ENCODE measurements around the gene STAC3.

Gene STAC3

GRCh38 chr12:57244312-57244696 is 6.7 kb downstream of the STAC3 start:
- Histone ChIP-seq H2BK15ac (ENCODE audit: low read depth, poor library complexity, severe bottlenecking) (no peak overlapping the region), H3K9ac (ENCODE audit: low read length) (no peak overlapping the region), H3K4me2 (ENCODE audit: low read length, poor library complexity, severe bottlenecking) (no peak overlapping the region), H2AK5ac (ENCODE audit: low read length, severe bottlenecking) (no peak overlapping the region), H3K79me1 (replicated peaks; ENCODE audit: low read length, poor library complexity, severe bottlenecking) (no peaks in the 10 kb centered on the region), H3K4ac (ENCODE audit: low read depth in 1 of 2, low read length in 2 of 2) (no peak overlapping the region), H4K91ac (ENCODE audit: low read length) (no peak overlapping the region), H3K27me3 (ENCODE audit: control insufficient read depth in 1 of 2, insufficient read depth in 1 of 2, low read length in 2 of 2) (peaks cover 37 to 53% of the 10 kb centered on the region in 2 experiments), H3K36me3 (ENCODE audit: control insufficient read depth in 1 of 2, insufficient read depth in 2 of 2, low read depth in 1 of 2, low read length in 2 of 2) (no peaks in the 10 kb centered on the region), H2BK12ac (ENCODE audit: low read length in 2 of 2) (no peak overlapping the region), H3K4me1 (ENCODE audit: control insufficient read depth, insufficient read depth, low read depth, low read length) (peaks cover 32% of the 10 kb centered on the region), H3K4me3 (ENCODE audit: insufficient read depth in 1 of 2, low read depth in 1 of 2, low read length in 2 of 2) (no peak overlapping the region), H2BK120ac (ENCODE audit: low read depth, low read length) (no peak overlapping the region), H3K14ac (ENCODE audit: low read length in 2 of 2) (no peak overlapping the region), H3K18ac (ENCODE audit: low read depth in 1 of 2, low read length in 2 of 2) (no peak overlapping the region), H3K27ac (ENCODE audit: low read length, poor library complexity, severe bottlenecking) (no peak overlapping the region), H2BK5ac (ENCODE audit: low read depth, low read length, poor library complexity, severe bottlenecking) (no peak overlapping the region), H3K9me3 (ENCODE audit: control insufficient read depth, low read length) (no peaks in the 10 kb centered on the region), H2AFZ (ENCODE audit: low read depth, low read length) (no peak overlapping the region), H3K23ac (ENCODE audit: low read length in 2 of 2) (no peak overlapping the region), H4K8ac (ENCODE audit: low read length) (no peak overlapping the region)
- no peak for DNase-seq
- WGBS, result 100% methylated on average over 2 of the region's 6 CpGs

GRCh38 chr12:57243521-57244311 is 7.3 kb downstream of the STAC3 start:
- H3K27ac ChIP-seq (ENCODE audit: low read length, poor library complexity, severe bottlenecking), result no peak overlapping the region
- no peak overlapping the region for H3K18ac ChIP-seq (ENCODE audit: low read depth in 1 of 2, low read length in 2 of 2)
- no peak overlapping the region for H3K14ac ChIP-seq (ENCODE audit: low read length in 2 of 2)
- no peaks in the 10 kb centered on the region for H3K79me1 ChIP-seq (replicated peaks; ENCODE audit: low read length, poor library complexity, severe bottlenecking)
- H2BK15ac ChIP-seq (ENCODE audit: low read depth, poor library complexity, severe bottlenecking), result peak overlapping the region; percentile 15
- H2AK5ac ChIP-seq (ENCODE audit: low read length, severe bottlenecking), result no peak overlapping the region
- peak overlapping the region; percentile 22 to 63 for H3K4me3 ChIP-seq (ENCODE audit: insufficient read depth in 1 of 2, low read depth in 1 of 2, low read length in 2 of 2)
- peak overlapping the region; percentile 43 for H3K9ac ChIP-seq (ENCODE audit: low read length)
- H4K91ac ChIP-seq (ENCODE audit: low read length), result no peak overlapping the region
- H2BK120ac ChIP-seq (ENCODE audit: low read depth, low read length), result no peak overlapping the region
- peak; percentile 68 for DNase-seq
- no peak overlapping the region for H2BK5ac ChIP-seq (ENCODE audit: low read depth, low read length, poor library complexity, severe bottlenecking)
- H3K9me3 ChIP-seq (ENCODE audit: control insufficient read depth, low read length), result no peaks in the 10 kb centered on the region
- peak overlapping the region; percentile 67 for H3K4me2 ChIP-seq (ENCODE audit: low read length, poor library complexity, severe bottlenecking)
- no peak overlapping the region for H3K23ac ChIP-seq (ENCODE audit: low read length in 2 of 2)
- peaks cover 36% of the 10 kb centered on the region for H3K4me1 ChIP-seq (ENCODE audit: control insufficient read depth, insufficient read depth, low read depth, low read length)
- H2BK12ac ChIP-seq (ENCODE audit: low read length in 2 of 2), result no peak overlapping the region
- no peak overlapping the region for H4K8ac ChIP-seq (ENCODE audit: low read length)
- peaks cover 37 to 56% of the 10 kb centered on the region in 2 experiments for H3K27me3 ChIP-seq (ENCODE audit: control insufficient read depth in 1 of 2, insufficient read depth in 1 of 2, low read length in 2 of 2)
- H3K36me3 ChIP-seq (ENCODE audit: control insufficient read depth in 1 of 2, insufficient read depth in 2 of 2, low read depth in 1 of 2, low read length in 2 of 2), result no peaks in the 10 kb centered on the region
- 14% methylated on average over 34 of the region's 41 CpGs for WGBS
- H2AFZ ChIP-seq (ENCODE audit: low read depth, low read length), result no peak overlapping the region
- no peak overlapping the region for H3K4ac ChIP-seq (ENCODE audit: low read depth in 1 of 2, low read length in 2 of 2)

- H3K27me3 ChIP-seq (ENCODE audit: control insufficient read depth in 1 of 2, insufficient read depth in 1 of 2, low read length in 2 of 2), result peaks cover 37 to 65% of the 10 kb centered on the region in 2 experiments
- no peak overlapping the region for H2BK12ac ChIP-seq (ENCODE audit: low read length in 2 of 2)
- no peaks in the 10 kb centered on the region for H3K36me3 ChIP-seq (ENCODE audit: control insufficient read depth in 1 of 2, insufficient read depth in 2 of 2, low read depth in 1 of 2, low read length in 2 of 2)
- H3K23ac ChIP-seq (ENCODE audit: low read length in 2 of 2), result peak overlapping the region in 1 of 2 experiments; percentile 86
- H3K27ac ChIP-seq (ENCODE audit: low read length, poor library complexity, severe bottlenecking), result no peak overlapping the region
- H3K14ac ChIP-seq (ENCODE audit: low read length in 2 of 2), result no peak overlapping the region
- 2% methylated on average over 41 of the region's 45 CpGs for WGBS
- H3K9ac ChIP-seq (ENCODE audit: low read length), result peak overlapping the region; percentile 57
- no peak overlapping the region for H2BK5ac ChIP-seq (ENCODE audit: low read depth, low read length, poor library complexity, severe bottlenecking)
- H3K4me1 ChIP-seq (ENCODE audit: control insufficient read depth, insufficient read depth, low read depth, low read length), result peaks cover 44% of the 10 kb centered on the region
- H3K4me3 ChIP-seq (ENCODE audit: insufficient read depth in 1 of 2, low read depth in 1 of 2, low read length in 2 of 2), result peak overlapping the region; percentile 19 to 59
- no peaks in the 10 kb centered on the region for H3K79me1 ChIP-seq (replicated peaks; ENCODE audit: low read length, poor library complexity, severe bottlenecking)
- H3K18ac ChIP-seq (ENCODE audit: low read depth in 1 of 2, low read length in 2 of 2), result no peak overlapping the region
- no peak overlapping the region for H4K8ac ChIP-seq (ENCODE audit: low read length)
- no peak overlapping the region for H3K4ac ChIP-seq (ENCODE audit: low read depth in 1 of 2, low read length in 2 of 2)
- peak; percentile 63 for DNase-seq
- H2BK120ac ChIP-seq (ENCODE audit: low read depth, low read length), result no peak overlapping the region
- no peak overlapping the region for H2BK15ac ChIP-seq (ENCODE audit: low read depth, poor library complexity, severe bottlenecking)
- no peak overlapping the region for H2AFZ ChIP-seq (ENCODE audit: low read depth, low read length)
- no peak overlapping the region for H2AK5ac ChIP-seq (ENCODE audit: low read length, severe bottlenecking)
- no peaks in the 10 kb centered on the region for H3K9me3 ChIP-seq (ENCODE audit: control insufficient read depth, low read length)
- H4K91ac ChIP-seq (ENCODE audit: low read length), result no peak overlapping the region
- peak overlapping the region; percentile 69 for H3K4me2 ChIP-seq (ENCODE audit: low read length, poor library complexity, severe bottlenecking)
Measured at GRCh38 chr12:57242691-57243454, 8.1 kb downstream of the STAC3 start.

GRCh38 chr12:57242329-57242690 is 8.7 kb downstream of the STAC3 start:
- Histone ChIP-seq H3K9ac (ENCODE audit: low read length) (no peak overlapping the region), H3K14ac (ENCODE audit: low read length in 2 of 2) (no peak overlapping the region), H3K79me1 (replicated peaks; ENCODE audit: low read length, poor library complexity, severe bottlenecking) (no peaks in the 10 kb centered on the region), H3K18ac (ENCODE audit: low read depth in 1 of 2, low read length in 2 of 2) (no peak overlapping the region), H3K4me3 (ENCODE audit: insufficient read depth in 1 of 2, low read depth in 1 of 2, low read length in 2 of 2) (no peak overlapping the region), H2BK15ac (ENCODE audit: low read depth, poor library complexity, severe bottlenecking) (no peak overlapping the region), H2AFZ (ENCODE audit: low read depth, low read length) (no peak overlapping the region), H2BK5ac (ENCODE audit: low read depth, low read length, poor library complexity, severe bottlenecking) (no peak overlapping the region), H3K27ac (ENCODE audit: low read length, poor library complexity, severe bottlenecking) (no peak overlapping the region), H3K4me1 (ENCODE audit: control insufficient read depth, insufficient read depth, low read depth, low read length) (peaks cover 47% of the 10 kb centered on the region), H2BK12ac (ENCODE audit: low read length in 2 of 2) (no peak overlapping the region), H4K8ac (ENCODE audit: low read length) (no peak overlapping the region), H3K4me2 (ENCODE audit: low read length, poor library complexity, severe bottlenecking) (peak overlapping the region; percentile 69), H3K4ac (ENCODE audit: low read depth in 1 of 2, low read length in 2 of 2) (no peak overlapping the region), H3K27me3 (ENCODE audit: control insufficient read depth in 1 of 2, insufficient read depth in 1 of 2, low read length in 2 of 2) (peaks cover 42 to 70% of the 10 kb centered on the region in 2 experiments), H2BK120ac (ENCODE audit: low read depth, low read length) (no peak overlapping the region), H3K36me3 (ENCODE audit: control insufficient read depth in 1 of 2, insufficient read depth in 2 of 2, low read depth in 1 of 2, low read length in 2 of 2) (no peaks in the 10 kb centered on the region), H3K23ac (ENCODE audit: low read length in 2 of 2) (no peak overlapping the region), H2AK5ac (ENCODE audit: low read length, severe bottlenecking) (no peak overlapping the region), H4K91ac (ENCODE audit: low read length) (no peak overlapping the region), H3K9me3 (ENCODE audit: control insufficient read depth, low read length) (no peaks in the 10 kb centered on the region)
- 8% methylated on average over 18 of the region's 18 CpGs for WGBS
- DNase-seq, result no peak

All from mesenchymal stem cell (in vitro differentiated cells and primary cell).